Lower leg skin (tissue), 3 donors: ENCODE measurements around the gene TRAM2.

Experiments used
- POLR2A ChIP-seq, 2 donors: fragments of 450-650 bp; IDR thresholded peaks; one replicate each; pipeline ENCODE4 v1.6.1; 2016 to 2017; ENCODE audit warnings: antibody characterized with exemption in 2 of 2, mild to moderate bottlenecking in 1 of 2, moderate library complexity in 1 of 2
- TF ChIP-seq, protein P1 (sequence below), 3 donors: fragments of 450-650 bp; IDR thresholded peaks; one replicate each; pipeline ENCODE4 v1.5.1; 2016; ENCODE audit warnings: antibody characterized with exemption in 3 of 3, mild to moderate bottlenecking in 3 of 3, moderate library complexity in 2 of 3

DNA sequence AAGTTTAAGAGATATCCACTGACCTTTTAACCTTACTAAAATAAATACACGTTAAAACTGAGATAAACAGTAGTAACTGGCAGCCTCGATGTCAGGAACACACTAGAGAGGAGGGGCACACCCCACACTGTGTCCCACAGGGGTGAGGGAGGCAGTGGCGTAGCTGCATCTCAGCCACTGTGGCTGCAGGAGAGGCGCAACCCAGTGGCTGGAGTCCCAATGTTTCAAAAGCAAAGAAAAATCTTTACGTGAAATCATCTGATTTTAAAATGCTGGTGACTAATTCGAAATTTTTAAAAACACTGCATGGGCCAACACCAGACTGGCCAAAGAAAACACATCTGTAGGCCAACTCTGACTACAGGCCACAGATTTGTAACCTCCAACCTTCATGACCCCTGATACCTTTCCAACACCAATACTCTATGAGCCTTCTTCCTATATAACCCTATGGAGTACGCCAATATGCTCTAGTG lies 54.7 kb downstream of the TRAM2 start:
- TF ChIP-seq POLR2A (IDR thresholded peaks at IDR 0.05): no peak
- TF ChIP-seq, protein P1, sequence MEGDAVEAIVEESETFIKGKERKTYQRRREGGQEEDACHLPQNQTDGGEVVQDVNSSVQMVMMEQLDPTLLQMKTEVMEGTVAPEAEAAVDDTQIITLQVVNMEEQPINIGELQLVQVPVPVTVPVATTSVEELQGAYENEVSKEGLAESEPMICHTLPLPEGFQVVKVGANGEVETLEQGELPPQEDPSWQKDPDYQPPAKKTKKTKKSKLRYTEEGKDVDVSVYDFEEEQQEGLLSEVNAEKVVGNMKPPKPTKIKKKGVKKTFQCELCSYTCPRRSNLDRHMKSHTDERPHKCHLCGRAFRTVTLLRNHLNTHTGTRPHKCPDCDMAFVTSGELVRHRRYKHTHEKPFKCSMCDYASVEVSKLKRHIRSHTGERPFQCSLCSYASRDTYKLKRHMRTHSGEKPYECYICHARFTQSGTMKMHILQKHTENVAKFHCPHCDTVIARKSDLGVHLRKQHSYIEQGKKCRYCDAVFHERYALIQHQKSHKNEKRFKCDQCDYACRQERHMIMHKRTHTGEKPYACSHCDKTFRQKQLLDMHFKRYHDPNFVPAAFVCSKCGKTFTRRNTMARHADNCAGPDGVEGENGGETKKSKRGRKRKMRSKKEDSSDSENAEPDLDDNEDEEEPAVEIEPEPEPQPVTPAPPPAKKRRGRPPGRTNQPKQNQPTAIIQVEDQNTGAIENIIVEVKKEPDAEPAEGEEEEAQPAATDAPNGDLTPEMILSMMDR (IDR thresholded peaks at IDR 0.05): no peak
